Liver (tissue), 9 donors: ENCODE results near the gene COMMD7. TPM values are rescaled to one million over a fixed set of nuclear protein-coding genes. Genes with fewer than 3 reads are reported as not detected.

Experiments used
- DNase-seq: peaks from one replicate; pipeline ENCODE4 v3.0.0-alpha.2; 2017; ENCODE audit warnings: low spot score
- H3K27ac ChIP-seq, 2 donors: one replicate each; pipeline ENCODE4 v1.7.0; 2013; ENCODE audit warnings: inconsistent platforms in 2 of 2, low read length in 2 of 2, control low read depth in 1 of 2, low read depth in 1 of 2, mild to moderate bottlenecking in 1 of 2
- H3K27me3 ChIP-seq, 4 donors: one replicate each; pipeline versions ENCODE4 v1.6.1 to v1.7.0; 2013; ENCODE audit warnings: low read length in 3 of 4, inconsistent platforms in 1 of 4, mild to moderate bottlenecking in 1 of 4, moderate library complexity in 1 of 4; ENCODE audit not compliant: control insufficient read depth in 4 of 4, insufficient read depth in 4 of 4
- H3K36me3 ChIP-seq, 4 donors: one replicate each; pipeline versions ENCODE4 v1.6.1 to v1.7.0; 2013; ENCODE audit warnings: low read length in 3 of 4, mild to moderate bottlenecking in 3 of 4, low read depth in 1 of 4, moderate library complexity in 1 of 4; ENCODE audit not compliant: control insufficient read depth in 4 of 4, insufficient read depth in 3 of 4
- H3K4me1 ChIP-seq, 4 donors: one replicate each; pipeline versions ENCODE4 v1.6.1 to v1.7.0; 2013; ENCODE audit warnings: low read length in 3 of 4, mild to moderate bottlenecking in 3 of 4, moderate library complexity in 1 of 4; ENCODE audit not compliant: control insufficient read depth in 4 of 4, insufficient read depth in 4 of 4
- H3K4me3 ChIP-seq, 3 donors: one replicate each; pipeline versions ENCODE4 v1.6.1 to v1.7.0; 2013; ENCODE audit warnings: low read length in 3 of 3, control low read depth in 1 of 3, low read depth in 1 of 3, mild to moderate bottlenecking in 1 of 3
- H3K9ac ChIP-seq, 2 donors: one replicate each; pipeline ENCODE4 v1.7.0; 2013; ENCODE audit warnings: low read length in 2 of 2, mild to moderate bottlenecking in 2 of 2, moderate library complexity in 2 of 2, control low read depth in 1 of 2, low read depth in 1 of 2
- H3K9me3 ChIP-seq, 4 donors: one replicate each; pipeline versions ENCODE4 v1.6.1 to v1.7.0; 2013; ENCODE audit warnings: low read length in 3 of 4; ENCODE audit not compliant: control insufficient read depth in 4 of 4
- EGR1 ChIP-seq, 2 donors: IDR thresholded peaks; 2 replicates each; pipeline ENCODE4 v1.6.1; 2016 to 2018; ENCODE audit warnings: antibody characterized with exemption in 2 of 2, low read depth in 2 of 2
- FOXA1 ChIP-seq: IDR thresholded peaks from 2 replicates; pipeline ENCODE4 v1.6.1; 2016; ENCODE audit warnings: antibody characterized with exemption
- FOXA2 ChIP-seq: IDR thresholded peaks from 2 replicates; pipeline ENCODE4 v1.6.1; 2016; ENCODE audit warnings: antibody characterized with exemption
- GABPA ChIP-seq, 2 donors: IDR thresholded peaks in 1 of 2; conservative IDR thresholded peaks in 1 of 2; 2 replicates each; pipeline ENCODE4 v1.6.1; 2016; ENCODE audit warnings: antibody characterized with exemption in 2 of 2, mild to moderate bottlenecking in 1 of 2, moderate library complexity in 1 of 2
- HNF4A ChIP-seq, 2 donors: conservative IDR thresholded peaks; 2 replicates each; pipeline ENCODE4 v1.6.1; 2016; ENCODE audit warnings: antibody characterized with exemption in 2 of 2, mild to moderate bottlenecking in 2 of 2
- HNF4G ChIP-seq: IDR thresholded peaks from 2 replicates; pipeline ENCODE4 v1.6.1; 2016; ENCODE audit warnings: antibody characterized with exemption
- JUND ChIP-seq, 2 donors: IDR thresholded peaks; 2 replicates each; pipeline ENCODE4 v1.6.1; 2016; ENCODE audit warnings: antibody characterized with exemption in 2 of 2
- NR2F2 ChIP-seq: IDR thresholded peaks from 2 replicates; pipeline ENCODE4 v1.6.1; 2016; ENCODE audit warnings: antibody characterized with exemption
- RAD21 ChIP-seq, 2 donors: IDR thresholded peaks; 2 replicates each; pipeline ENCODE4 v1.6.1; 2016; ENCODE audit warnings: antibody characterized with exemption in 2 of 2, mild to moderate bottlenecking in 2 of 2
- RXRA ChIP-seq, 2 donors: IDR thresholded peaks; 2 replicates each; pipeline ENCODE4 v1.6.1; 2017 to 2018; ENCODE audit warnings: antibody characterized with exemption in 2 of 2, mild to moderate bottlenecking in 1 of 2
- SP1 ChIP-seq: IDR thresholded peaks from 2 replicates; pipeline ENCODE4 v1.6.1; 2018; ENCODE audit warnings: antibody characterized with exemption, mild to moderate bottlenecking
- TAF1 ChIP-seq: conservative IDR thresholded peaks from 2 replicates; pipeline ENCODE4 v1.6.1; 2016; ENCODE audit warnings: antibody characterized with exemption, mild to moderate bottlenecking
- YY1 ChIP-seq: IDR thresholded peaks from 2 replicates; pipeline ENCODE4 v1.6.1; 2016; ENCODE audit warnings: antibody characterized with exemption, mild to moderate bottlenecking
- WGBS: extraction: QIAGEN DNeasy Blood & Tissue Kit; methylation state at CpG from one replicate; pipeline ENCODE4 v1.1.7; 2013; 5-methylcytosine and 5-hydroxymethylcytosine counted together
- polyA plus RNA-seq, 2 donors: library from polyadenylated mRNA; stranded (reverse) in 1 of 2; unstranded in 1 of 2; fragments of 200-250 nt in 1 of 2; fragments of >200 nt in 1 of 2; fragmentation: Nextera tagmentation in 1 of 2; extraction: Ambion mirVana in 1 of 2; gene quantifications; one replicate each; pipeline versions ENCODE4 v1.2.1 to v1.2.3, GENCODE V29; 2013 to 2015
- total RNA-seq, 2 donors: library from RNA; depleted of rRNA; stranded (reverse); fragments of >200 nt; gene quantifications; one replicate each; pipeline ENCODE4 v1.2.3, GENCODE V29; 2014
- TF ChIP-seq, protein P1 (sequence below): IDR thresholded peaks from 2 replicates; pipeline ENCODE4 v1.6.1; 2016; ENCODE audit warnings: antibody characterized with exemption
- TF ChIP-seq, protein P2 (sequence below): fragments of 150-350 bp; IDR thresholded peaks from 2 replicates; pipeline ENCODE4 v1.5.1; 2017; ENCODE audit warnings: improper control_type of control experiment, low read depth, low read length; ENCODE audit not compliant: missing input control
- TF ChIP-seq, protein P3 (sequence below): IDR thresholded peaks from 2 replicates; pipeline ENCODE4 v1.6.1; 2016; ENCODE audit warnings: antibody characterized with exemption
- TF ChIP-seq, protein P4 (sequence below): IDR thresholded peaks from 2 replicates; pipeline ENCODE4 v1.6.1; 2016; ENCODE audit warnings: antibody characterized with exemption
- TF ChIP-seq, protein P5 (sequence below): IDR thresholded peaks from 2 replicates; pipeline ENCODE4 v1.6.1; 2016; ENCODE audit warnings: antibody characterized with exemption, mild to moderate bottlenecking
- donor health status: healthy.
- donor health status: healthy.
- donor health status: healthy.
- donor health status: healthy.
- donor health status: healthy.

The COMMD7 gene
- total and polyA plus RNA-seq, 4 donors: 8.3 to 42.7 (median 15.5) TPM

DNA sequence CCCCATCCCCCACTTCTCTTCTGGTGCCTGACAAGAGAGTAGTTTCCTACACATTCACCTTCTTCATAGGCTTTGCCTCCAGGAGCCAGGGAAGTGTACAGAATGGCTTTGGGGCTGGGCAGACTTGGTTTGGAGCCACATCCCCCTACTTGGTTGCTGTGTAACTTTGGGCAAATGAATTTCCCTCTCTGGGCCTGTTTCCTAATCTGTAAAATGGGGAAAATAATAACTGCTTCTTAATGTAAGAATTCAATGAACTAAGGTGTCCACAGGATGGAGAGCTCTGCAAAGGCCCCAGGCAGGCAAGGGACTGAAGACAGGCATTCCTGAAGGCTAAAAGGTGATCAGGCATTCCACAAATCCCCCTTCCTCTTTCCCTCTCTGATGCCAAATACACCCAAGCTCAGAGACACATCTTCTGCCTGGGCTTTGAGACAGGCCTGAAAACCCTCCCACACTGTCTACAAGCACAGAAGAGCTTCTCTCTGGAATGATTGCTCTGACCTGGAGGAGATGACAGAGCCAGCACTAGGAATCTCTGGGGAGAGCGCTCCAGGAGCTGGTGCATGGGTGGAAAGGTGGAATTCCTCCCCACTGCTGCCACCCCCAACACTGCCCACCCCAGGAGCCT is 62.6 kb downstream of the COMMD7 start:
- WGBS: 95% methylated on average over 1 of the region's 1 CpG
- no peak for DNase-seq
- peaks cover 0 to 16% (median 6%) of the 10 kb centered on the region in 4 donors for H3K4me1 ChIP-seq
- H3K9me3 ChIP-seq: no peaks in the 10 kb centered on the region
- H3K9ac ChIP-seq: no peak overlapping the region
- no peak overlapping the region for H3K27ac ChIP-seq
- no peaks in the 10 kb centered on the region for H3K27me3 ChIP-seq
- H3K4me3 ChIP-seq: no peak overlapping the region
- no peaks in the 10 kb centered on the region for H3K36me3 ChIP-seq
- no peak for TF ChIP-seq EGR1 (IDR thresholded peaks at IDR 0.05; ENCODE audit: low read depth in 2 of 2)
- TF ChIP-seq JUND (IDR thresholded peaks at IDR 0.05): no peak
- no peak for TF ChIP-seq GABPA (IDR thresholded peaks at IDR 0.05 in 1 of 2, conservative IDR thresholded peaks at IDR 0.05 in 1 of 2)
- TF ChIP-seq, protein P1, sequence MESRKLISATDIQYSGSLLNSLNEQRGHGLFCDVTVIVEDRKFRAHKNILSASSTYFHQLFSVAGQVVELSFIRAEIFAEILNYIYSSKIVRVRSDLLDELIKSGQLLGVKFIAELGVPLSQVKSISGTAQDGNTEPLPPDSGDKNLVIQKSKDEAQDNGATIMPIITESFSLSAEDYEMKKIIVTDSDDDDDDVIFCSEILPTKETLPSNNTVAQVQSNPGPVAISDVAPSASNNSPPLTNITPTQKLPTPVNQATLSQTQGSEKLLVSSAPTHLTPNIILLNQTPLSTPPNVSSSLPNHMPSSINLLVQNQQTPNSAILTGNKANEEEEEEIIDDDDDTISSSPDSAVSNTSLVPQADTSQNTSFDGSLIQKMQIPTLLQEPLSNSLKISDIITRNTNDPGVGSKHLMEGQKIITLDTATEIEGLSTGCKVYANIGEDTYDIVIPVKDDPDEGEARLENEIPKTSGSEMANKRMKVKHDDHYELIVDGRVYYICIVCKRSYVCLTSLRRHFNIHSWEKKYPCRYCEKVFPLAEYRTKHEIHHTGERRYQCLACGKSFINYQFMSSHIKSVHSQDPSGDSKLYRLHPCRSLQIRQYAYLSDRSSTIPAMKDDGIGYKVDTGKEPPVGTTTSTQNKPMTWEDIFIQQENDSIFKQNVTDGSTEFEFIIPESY: no peak
- no peak for TF ChIP-seq HNF4G
- TF ChIP-seq, protein P2, sequence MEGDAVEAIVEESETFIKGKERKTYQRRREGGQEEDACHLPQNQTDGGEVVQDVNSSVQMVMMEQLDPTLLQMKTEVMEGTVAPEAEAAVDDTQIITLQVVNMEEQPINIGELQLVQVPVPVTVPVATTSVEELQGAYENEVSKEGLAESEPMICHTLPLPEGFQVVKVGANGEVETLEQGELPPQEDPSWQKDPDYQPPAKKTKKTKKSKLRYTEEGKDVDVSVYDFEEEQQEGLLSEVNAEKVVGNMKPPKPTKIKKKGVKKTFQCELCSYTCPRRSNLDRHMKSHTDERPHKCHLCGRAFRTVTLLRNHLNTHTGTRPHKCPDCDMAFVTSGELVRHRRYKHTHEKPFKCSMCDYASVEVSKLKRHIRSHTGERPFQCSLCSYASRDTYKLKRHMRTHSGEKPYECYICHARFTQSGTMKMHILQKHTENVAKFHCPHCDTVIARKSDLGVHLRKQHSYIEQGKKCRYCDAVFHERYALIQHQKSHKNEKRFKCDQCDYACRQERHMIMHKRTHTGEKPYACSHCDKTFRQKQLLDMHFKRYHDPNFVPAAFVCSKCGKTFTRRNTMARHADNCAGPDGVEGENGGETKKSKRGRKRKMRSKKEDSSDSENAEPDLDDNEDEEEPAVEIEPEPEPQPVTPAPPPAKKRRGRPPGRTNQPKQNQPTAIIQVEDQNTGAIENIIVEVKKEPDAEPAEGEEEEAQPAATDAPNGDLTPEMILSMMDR: no peak

DNA sequence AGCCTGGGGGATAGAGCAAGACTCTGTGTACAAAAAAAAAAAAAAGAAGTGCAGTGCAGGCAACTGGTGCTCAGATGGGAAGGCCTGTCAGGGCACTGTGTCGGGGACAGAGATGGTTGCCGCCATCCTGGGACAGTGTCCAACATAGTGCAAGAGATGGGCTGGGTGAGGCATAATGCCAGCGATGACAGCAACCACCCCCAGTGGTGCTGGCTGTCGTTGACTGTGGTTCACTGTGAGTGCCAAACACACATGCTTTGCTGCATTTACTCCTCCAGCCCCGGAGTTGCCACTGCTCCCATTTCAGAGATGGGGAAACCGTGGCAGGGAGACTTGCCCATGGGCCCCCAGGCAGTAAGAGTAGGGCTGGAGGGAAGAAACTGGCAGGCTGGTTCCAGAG is 64.3 kb downstream of the COMMD7 start:
- no peak for DNase-seq
- H3K9ac ChIP-seq: no peak overlapping the region
- TF ChIP-seq, protein P3, sequence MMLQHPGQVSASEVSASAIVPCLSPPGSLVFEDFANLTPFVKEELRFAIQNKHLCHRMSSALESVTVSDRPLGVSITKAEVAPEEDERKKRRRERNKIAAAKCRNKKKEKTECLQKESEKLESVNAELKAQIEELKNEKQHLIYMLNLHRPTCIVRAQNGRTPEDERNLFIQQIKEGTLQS: no peak
- TF ChIP-seq RXRA (IDR thresholded peaks at IDR 0.05) (peak; percentile 47 to 70), FOXA2 (no peak), HNF4G (no peak), JUND (IDR thresholded peaks at IDR 0.05) (peak in 1 of 2 donors; percentile 40), RAD21 (IDR thresholded peaks at IDR 0.05) (peak; percentile 23 to 50), HNF4A (conservative IDR thresholded peaks at IDR 0.05) (peak in 1 of 2 donors; percentile 36), GABPA (IDR thresholded peaks at IDR 0.05 in 1 of 2, conservative IDR thresholded peaks at IDR 0.05 in 1 of 2) (no peak), EGR1 (IDR thresholded peaks at IDR 0.05; ENCODE audit: low read depth in 2 of 2) (no peak), SP1 (peak; percentile 29), FOXA1 (no peak), YY1 (peak; percentile 77), TAF1 (no peak), NR2F2 (no peak)
- TF ChIP-seq, protein P1: no peak
- TF ChIP-seq, protein P4, sequence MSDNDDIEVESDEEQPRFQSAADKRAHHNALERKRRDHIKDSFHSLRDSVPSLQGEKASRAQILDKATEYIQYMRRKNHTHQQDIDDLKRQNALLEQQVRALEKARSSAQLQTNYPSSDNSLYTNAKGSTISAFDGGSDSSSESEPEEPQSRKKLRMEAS: no peak
- TF ChIP-seq, protein P5, sequence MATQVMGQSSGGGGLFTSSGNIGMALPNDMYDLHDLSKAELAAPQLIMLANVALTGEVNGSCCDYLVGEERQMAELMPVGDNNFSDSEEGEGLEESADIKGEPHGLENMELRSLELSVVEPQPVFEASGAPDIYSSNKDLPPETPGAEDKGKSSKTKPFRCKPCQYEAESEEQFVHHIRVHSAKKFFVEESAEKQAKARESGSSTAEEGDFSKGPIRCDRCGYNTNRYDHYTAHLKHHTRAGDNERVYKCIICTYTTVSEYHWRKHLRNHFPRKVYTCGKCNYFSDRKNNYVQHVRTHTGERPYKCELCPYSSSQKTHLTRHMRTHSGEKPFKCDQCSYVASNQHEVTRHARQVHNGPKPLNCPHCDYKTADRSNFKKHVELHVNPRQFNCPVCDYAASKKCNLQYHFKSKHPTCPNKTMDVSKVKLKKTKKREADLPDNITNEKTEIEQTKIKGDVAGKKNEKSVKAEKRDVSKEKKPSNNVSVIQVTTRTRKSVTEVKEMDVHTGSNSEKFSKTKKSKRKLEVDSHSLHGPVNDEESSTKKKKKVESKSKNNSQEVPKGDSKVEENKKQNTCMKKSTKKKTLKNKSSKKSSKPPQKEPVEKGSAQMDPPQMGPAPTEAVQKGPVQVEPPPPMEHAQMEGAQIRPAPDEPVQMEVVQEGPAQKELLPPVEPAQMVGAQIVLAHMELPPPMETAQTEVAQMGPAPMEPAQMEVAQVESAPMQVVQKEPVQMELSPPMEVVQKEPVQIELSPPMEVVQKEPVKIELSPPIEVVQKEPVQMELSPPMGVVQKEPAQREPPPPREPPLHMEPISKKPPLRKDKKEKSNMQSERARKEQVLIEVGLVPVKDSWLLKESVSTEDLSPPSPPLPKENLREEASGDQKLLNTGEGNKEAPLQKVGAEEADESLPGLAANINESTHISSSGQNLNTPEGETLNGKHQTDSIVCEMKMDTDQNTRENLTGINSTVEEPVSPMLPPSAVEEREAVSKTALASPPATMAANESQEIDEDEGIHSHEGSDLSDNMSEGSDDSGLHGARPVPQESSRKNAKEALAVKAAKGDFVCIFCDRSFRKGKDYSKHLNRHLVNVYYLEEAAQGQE: no peak
- TF ChIP-seq, protein P2: no peak
- WGBS: 35% methylated on average over 6 of the region's 6 CpGs
- no peak overlapping the region for H3K4me3 ChIP-seq
- no peaks in the 10 kb centered on the region for H3K9me3 ChIP-seq
- H3K27ac ChIP-seq: no peak overlapping the region
- peaks cover 0 to 13% (median 5%) of the 10 kb centered on the region in 4 donors for H3K4me1 ChIP-seq
- no peaks in the 10 kb centered on the region for H3K27me3 ChIP-seq
- H3K36me3 ChIP-seq: no peaks in the 10 kb centered on the region
